HCT116 (cell line): Measurements from ENCODE around the gene C1orf21. TPM values are rescaled to one million over a fixed set of nuclear protein-coding genes. Genes with fewer than 3 reads are reported as not detected.

ENCODE experiments used
- ATAC-seq: fragments of 200-7000 bp; cut with Tn5 transposase; 2 replicates; pipeline ENCODE4 v1.9.1; 2020; ENCODE audit warnings: mild to moderate bottlenecking, moderate library complexity
- BruUV-seq: library from RNA; stranded (reverse); fragments of 400-500 nt; replicated peaks from 2 replicates; lab custom pipeline; 2021; lab: Mats Ljungman, UMichigan
- CTCF ChIA-PET: fragments of 300-600 bp; sonication (Branson Sonifier 250); formaldehyde crosslinking; loops from one replicate; lab custom pipeline; 2021; ENCODE audit warnings: antibody characterized with exemption; lab: Charles Lee
- POLR2A ChIA-PET: fragments of 300-600, 350-600 bp; sonication (Branson Sonifier 250); formaldehyde crosslinking; loops from one replicate; lab custom pipeline; 2021; ENCODE audit warnings: antibody characterized with exemption; lab: Charles Lee
- RAD21 ChIA-PET, 2 experiments: fragments of 300-600 bp; sonication (Branson Sonifier 250); formaldehyde crosslinking; loops; one replicate each; lab custom pipeline; 2023; ENCODE audit warnings: low total read pairs in 2 of 2; ENCODE audit not compliant: uncharacterized antibody in 2 of 2, unreplicated experiment in 2 of 2, low non-redundant PET in 1 of 2; lab: Charles Lee
- DNase-seq: peaks from one replicate; pipeline ENCODE4 v3.0.0-alpha.2; 2010; ENCODE audit warnings: low read depth, low spot score
- H2AFZ ChIP-seq: fragments of 200-600 bp; shearing (Covaris generic), sonication (generic); 2 replicates; pipeline ENCODE4 v1.6.1; 2017; ENCODE audit warnings: low read depth, mixed run types, mixed read lengths, antibody characterized with exemption, low read length; ENCODE audit not compliant: poor library complexity, severe bottlenecking
- H3K27ac ChIP-seq: 2 replicates; pipeline ENCODE4 v1.5.1; 2012; ENCODE audit warnings: low read depth, low read length
- H3K27me3 ChIP-seq: fragments of 200-600 bp; sonication (generic); 2 replicates; pipeline ENCODE4 v1.6.1; 2016; ENCODE audit warnings: mixed run types, low read length, mixed read lengths; ENCODE audit not compliant: insufficient read depth
- H3K36me3 ChIP-seq, 2 experiments: fragments of 200-500 bp in 1 of 2; fragments of 200-600 bp in 1 of 2; sonication (Bioruptor generic) in 1 of 2; sonication (generic) in 1 of 2; 2 replicates each; pipeline versions ENCODE4 v1.5.1 to v1.6.1; 2014 to 2016; ENCODE audit warnings: low read length in 2 of 2, inconsistent platforms in 1 of 2, mixed read lengths in 1 of 2, mixed run types in 1 of 2; ENCODE audit not compliant: insufficient read depth in 2 of 2, control insufficient read depth in 1 of 2
- H3K4me1 ChIP-seq, 2 experiments: fragments of 200-600 bp in 1 of 2; sonication (generic) in 1 of 2; 2 replicates each; pipeline versions ENCODE4 v1.5.1 to v1.6.1; 2012 to 2017; ENCODE audit warnings: low read length in 2 of 2, inconsistent platforms in 1 of 2, mild to moderate bottlenecking in 1 of 2, mixed read lengths in 1 of 2, mixed run types in 1 of 2, moderate library complexity in 1 of 2; ENCODE audit not compliant: insufficient read depth in 2 of 2, control insufficient read depth in 1 of 2
- H3K4me2 ChIP-seq: fragments of 200-600 bp; sonication (generic); 2 replicates; pipeline ENCODE4 v1.6.1; 2017; ENCODE audit warnings: mixed run types, low read length, mixed read lengths
- H3K4me3 ChIP-seq, 2 experiments: fragments of 200-600 bp in 1 of 2; sonication (generic) in 1 of 2; replicated peaks in 1 of 2; 2 replicates each; pipeline ENCODE4 v1.5.1; 2011 to 2016; ENCODE audit warnings: low read length in 2 of 2, control low read depth in 1 of 2, low read depth in 1 of 2, mild to moderate bottlenecking in 1 of 2, mixed read lengths in 1 of 2, mixed run types in 1 of 2
- H3K79me2 ChIP-seq: fragments of 200-600 bp; sonication (generic); 2 replicates; pipeline ENCODE4 v1.6.1; 2017; ENCODE audit warnings: mild to moderate bottlenecking, mixed run types, low read length, moderate library complexity, mixed read lengths; ENCODE audit not compliant: insufficient read depth
- H3K9ac ChIP-seq: fragments of 200-600 bp; sonication (generic); 2 replicates; pipeline ENCODE4 v1.6.1; 2016; ENCODE audit warnings: low read length, mixed read lengths
- H3K9me2 ChIP-seq: fragments of 200-600 bp; sonication (generic), shearing (Covaris generic); 2 replicates; pipeline ENCODE4 v1.6.1; 2017; ENCODE audit warnings: mixed run types, mild to moderate bottlenecking, moderate library complexity; ENCODE audit not compliant: insufficient read depth
- H3K9me3 ChIP-seq, 2 experiments: fragments of 200-500 bp in 1 of 2; fragments of 200-600 bp in 1 of 2; sonication (Bioruptor generic) in 1 of 2; sonication (generic) in 1 of 2; 2 replicates each; pipeline ENCODE4 v1.6.1; 2014 to 2017; ENCODE audit warnings: low read length in 2 of 2, mixed read lengths in 2 of 2, inconsistent platforms in 1 of 2, low read depth in 1 of 2, mild to moderate bottlenecking in 1 of 2, mixed run types in 1 of 2, moderate library complexity in 1 of 2; ENCODE audit not compliant: control insufficient read depth in 1 of 2, insufficient read depth in 1 of 2
- H4K20me1 ChIP-seq: fragments of 200-600 bp; sonication (generic), shearing (Covaris generic); 2 replicates; pipeline ENCODE4 v1.6.1; 2017; ENCODE audit warnings: mixed run types, mild to moderate bottlenecking, moderate library complexity; ENCODE audit not compliant: insufficient read depth
- ATF3 ChIP-seq: IDR thresholded peaks from 2 replicates; pipeline ENCODE4 v1.6.1; 2012
- CBX3 ChIP-seq: IDR thresholded peaks from 2 replicates; pipeline ENCODE4 v1.6.1; 2012; ENCODE audit warnings: low read depth
- CEBPB ChIP-seq: IDR thresholded peaks from 2 replicates; pipeline ENCODE4 v1.6.1; 2012; ENCODE audit warnings: low read depth
- CTCF ChIP-seq, 3 experiments: fragments of 200-600 bp in 1 of 3; sonication (generic) in 1 of 3; IDR thresholded peaks in 2 of 3; conservative IDR thresholded peaks in 1 of 3; 2 replicates each; pipeline ENCODE4 v1.5.1; 2012 to 2017; ENCODE audit warnings: low read depth in 2 of 3, low read length in 2 of 3, antibody characterized with exemption in 1 of 3, borderline replicate concordance in 1 of 3, control low read depth in 1 of 3, mild to moderate bottlenecking in 1 of 3, mixed read lengths in 1 of 3, mixed run types in 1 of 3, moderate library complexity in 1 of 3; ENCODE audit not compliant: insufficient read depth in 1 of 3
- EZH2phosphoT487 ChIP-seq: fragments of 200-600 bp; IDR thresholded peaks from 2 replicates; pipeline ENCODE4 v1.6.1; 2018; ENCODE audit warnings: antibody characterized with exemption, borderline replicate concordance
- FOSL1 ChIP-seq: IDR thresholded peaks from 2 replicates; pipeline ENCODE4 v1.6.1; 2012; ENCODE audit warnings: low read depth
- JUND ChIP-seq: IDR thresholded peaks from 2 replicates; pipeline ENCODE4 v1.6.1; 2012
- RAD21 ChIP-seq: IDR thresholded peaks from 2 replicates; pipeline ENCODE4 v1.6.1; 2012; ENCODE audit warnings: low read depth, mild to moderate bottlenecking
- SIN3A ChIP-seq: IDR thresholded peaks from 2 replicates; pipeline ENCODE4 v1.6.1; 2012; ENCODE audit warnings: low read depth
- SP1 ChIP-seq: IDR thresholded peaks from 2 replicates; pipeline ENCODE4 v1.6.1; 2012; ENCODE audit warnings: low read depth
- SRF ChIP-seq: IDR thresholded peaks from 2 replicates; pipeline ENCODE4 v1.6.1; 2012; ENCODE audit warnings: low read depth
- TCF7L2 ChIP-seq: IDR thresholded peaks from 2 replicates; pipeline ENCODE4 v1.7.0; 2011; ENCODE audit warnings: borderline replicate concordance, inconsistent platforms; ENCODE audit not compliant: insufficient read depth, insufficient read length; ENCODE audit errors: extremely low read depth
- intact Hi-C: fragments of 100-400 bp; cut with micrococcal nuclease; formaldehyde crosslinking; loops from 2 replicates; pipeline ENCODE4 v1.10.0; 2022
- total RNA-seq: library from RNA; stranded (reverse); gene quantifications from one replicate; pipeline ENCODE4 v1.2.1, GENCODE V29; 2021; ENCODE audit not compliant: unreplicated experiment

The C1orf21 gene
- total RNA-seq, 1 experiment from 2014 or later = 8.9 TPM

GRCh38 chr1:184486761-184487445 lies 100.1 kb downstream of the C1orf21 start (continued):
- TF ChIP-seq EZH2phosphoT487 (no peak), CBX3 (no peak), SP1 (no peak), TCF7L2 (no peak)

GRCh38 chr1:184487531-184488193 lies 100.8 kb downstream of the C1orf21 start:
- intact Hi-C loops = no loop called here
- H3K27me3 ChIP-seq = no peaks in the 10 kb centered on the region
- DNase-seq (no peak), ATAC-seq (no peak)
- no peak overlapping the region for H2AFZ ChIP-seq
- CTCF ChIA-PET = no interaction called here
- no TSS peak for BruUV-seq
- no peaks in the 10 kb centered on the region for H3K9me3 ChIP-seq
- H3K9ac ChIP-seq = no peak overlapping the region
- POLR2A ChIA-PET = no interaction called here
- no peak for TF ChIP-seq CEBPB
- no peak for TF ChIP-seq FOSL1
- no peak for TF ChIP-seq RAD21
- TF ChIP-seq CTCF (IDR thresholded peaks at IDR 0.05 in 2 of 3, conservative IDR thresholded peaks at IDR 0.05 in 1 of 3; ENCODE audit: borderline replicate concordance in 1 of 3, insufficient read depth in 1 of 3, low read depth in 2 of 3, low read length in 2 of 3) = no peak
- no peak for TF ChIP-seq SP1
- TF ChIP-seq ATF3 = no peak
- no peak for TF ChIP-seq JUND
- TF ChIP-seq SIN3A = no peak
- no peak for TF ChIP-seq SRF
- no peak overlapping the region for H3K27ac ChIP-seq
- H3K4me2 ChIP-seq = no peak overlapping the region
- H4K20me1 ChIP-seq = no peaks in the 10 kb centered on the region
- no peaks in the 10 kb centered on the region for H3K79me2 ChIP-seq
- no peaks in the 10 kb centered on the region for H3K36me3 ChIP-seq
- RAD21 ChIA-PET = no interaction called here
- H3K4me3 ChIP-seq = no peak overlapping the region
- H3K4me1 ChIP-seq = peaks cover 10 to 25% of the 10 kb centered on the region in 2 experiments
- H3K9me2 ChIP-seq = no peaks in the 10 kb centered on the region
